MCF 10A (cell line): ENCODE data around the gene NT5C3A. TPM values are rescaled to one million over a fixed set of nuclear protein-coding genes. Genes with fewer than 3 reads are reported as not detected.

ENCODE experiments used
- BruUV-seq: library from RNA; stranded (reverse); fragments of 400-500 nt; replicated peaks from 2 replicates; lab custom pipeline; 2021; lab: Mats Ljungman, UMichigan
- CTCF ChIA-PET: fragments of 300-600 bp; sonication (Branson Sonifier 250); formaldehyde crosslinking; extraction: SDS; loops from one replicate; lab custom pipeline; 2021; ENCODE audit warnings: antibody characterized with exemption, inconsistent platforms; lab: Yijun Ruan, JAX
- POLR2A ChIA-PET: fragments of 300-600, 350-650 bp; sonication (Branson Sonifier 250); formaldehyde crosslinking; extraction: SDS; loops from one replicate; lab custom pipeline; 2020; ENCODE audit warnings: antibody characterized with exemption, inconsistent platforms; lab: Yijun Ruan, JAX
- DNase-seq: peaks from one replicate; pipeline ENCODE4 v3.0.0-alpha.2; 2018; ENCODE audit not compliant: unreplicated experiment
- H3K27ac Mint-ChIP-seq: one replicate; pipeline ENCODE4 v1.8.0; 2022; ENCODE audit warnings: mild to moderate bottlenecking, low read depth, mixed read lengths; ENCODE audit not compliant: unreplicated experiment
- H3K27me3 Mint-ChIP-seq: one replicate; pipeline ENCODE4 v1.8.0; 2022; ENCODE audit warnings: mixed read lengths; ENCODE audit not compliant: insufficient read depth, unreplicated experiment
- H3K36me3 Mint-ChIP-seq: one replicate; pipeline ENCODE4 v1.8.0; 2022; ENCODE audit warnings: mild to moderate bottlenecking, moderate library complexity, mixed read lengths; ENCODE audit not compliant: insufficient read depth, unreplicated experiment
- H3K4me1 Mint-ChIP-seq: one replicate; pipeline ENCODE4 v1.8.0; 2022; ENCODE audit warnings: mixed read lengths; ENCODE audit not compliant: insufficient read depth, unreplicated experiment
- H3K4me3 Mint-ChIP-seq: one replicate; pipeline ENCODE4 v1.8.0; 2022; ENCODE audit warnings: mild to moderate bottlenecking, moderate library complexity, mixed read lengths; ENCODE audit not compliant: unreplicated experiment
- H3K9me3 Mint-ChIP-seq: one replicate; pipeline ENCODE4 v1.8.0; 2022; ENCODE audit warnings: mixed read lengths; ENCODE audit not compliant: unreplicated experiment
- CTCF ChIP-seq: fragments of 200-600 bp; IDR thresholded peaks from one replicate; pipeline ENCODE4 v1.8.0; 2022; ENCODE audit warnings: antibody characterized with exemption, mild to moderate bottlenecking; ENCODE audit not compliant: unreplicated experiment
- intact Hi-C: fragments of 100-400 bp; cut with micrococcal nuclease; formaldehyde crosslinking; loops from 2 replicates; pipeline ENCODE4 v1.14.1; 2022
- total RNA-seq: library from RNA; stranded (reverse); gene quantifications from 2 replicates; pipeline ENCODE4 v1.2.3, GENCODE V29; 2022

Gene NT5C3A
- total RNA-seq, 1 experiment from 2014 or later: 49.5 TPM

DNA sequence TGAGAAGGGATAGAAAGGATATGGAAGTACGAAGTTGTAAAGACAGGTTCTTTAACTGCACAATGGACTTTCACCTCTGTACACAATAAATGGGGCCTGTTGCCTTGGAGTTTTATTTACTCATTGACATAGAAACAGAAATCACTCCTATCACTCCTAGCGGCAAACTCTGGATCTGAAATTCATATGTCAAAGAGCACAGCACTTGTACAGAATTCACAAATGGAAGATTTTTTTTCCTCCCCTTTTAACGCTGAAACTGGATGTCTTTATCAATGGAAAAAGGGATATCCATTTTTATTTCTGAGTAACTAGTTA lies 18.2 kb downstream of the NT5C3A start:
- intact Hi-C loops: loop anchor here (5.0 kb wide), 1 partner anchor 87 kb away; the partner anchor contains the start of gene FKBP9
- Mint-ChIP-seq H3K4me3 (no peak overlapping the region), H3K9me3 (no peaks in the 10 kb centered on the region), H3K4me1 (peaks cover 6% of the 10 kb centered on the region), H3K27me3 (no peaks in the 10 kb centered on the region), H3K27ac (peak overlapping the region; percentile 40), H3K36me3 (no peaks in the 10 kb centered on the region)
- TF ChIP-seq CTCF: no peak
- ChIA-PET POLR2A (interaction anchor here (0.6 to 7.7 kb wide), 7 partner anchors 10 to 155 kb away, joined by 3 to 115 read pairs (median 3); partner anchors contain the start of gene NT5C3A), CTCF (interaction anchor here (0.8 to 1.0 kb wide), 2 partner anchors 11 to 242 kb away, joined by 3 to 4 read pairs; no protein-coding TSS in a partner anchor)
- no TSS peak for BruUV-seq
- no peak for DNase-seq

- DNase-seq: no peak
- no TSS peak for BruUV-seq
- H3K4me3 Mint-ChIP-seq: no peak overlapping the region
- POLR2A ChIA-PET: interaction anchor here (0.6 to 7.7 kb wide), 9 partner anchors 10 to 154 kb away, joined by 3 to 115 read pairs (median 3); partner anchors contain the start of gene NT5C3A
- no peaks in the 10 kb centered on the region for H3K9me3 Mint-ChIP-seq
- CTCF ChIA-PET: interaction anchor here (0.6 to 1.0 kb wide), 3 partner anchors 11 to 242 kb away, joined by 3 to 4 read pairs (median 4); no protein-coding TSS in a partner anchor
- H3K27me3 Mint-ChIP-seq: no peaks in the 10 kb centered on the region
- H3K27ac Mint-ChIP-seq: peak overlapping the region; percentile 40
- H3K36me3 Mint-ChIP-seq: no peaks in the 10 kb centered on the region
- no peak for TF ChIP-seq CTCF
- peaks cover 9% of the 10 kb centered on the region for H3K4me1 Mint-ChIP-seq
- intact Hi-C loops: loop anchor here (5.0 kb wide), 1 partner anchor 86 kb away; the partner anchor contains the start of gene FKBP9
These were observed 18.8 kb downstream of the NT5C3A start for GRCh38 chr7:33043501-33044400.

DNA sequence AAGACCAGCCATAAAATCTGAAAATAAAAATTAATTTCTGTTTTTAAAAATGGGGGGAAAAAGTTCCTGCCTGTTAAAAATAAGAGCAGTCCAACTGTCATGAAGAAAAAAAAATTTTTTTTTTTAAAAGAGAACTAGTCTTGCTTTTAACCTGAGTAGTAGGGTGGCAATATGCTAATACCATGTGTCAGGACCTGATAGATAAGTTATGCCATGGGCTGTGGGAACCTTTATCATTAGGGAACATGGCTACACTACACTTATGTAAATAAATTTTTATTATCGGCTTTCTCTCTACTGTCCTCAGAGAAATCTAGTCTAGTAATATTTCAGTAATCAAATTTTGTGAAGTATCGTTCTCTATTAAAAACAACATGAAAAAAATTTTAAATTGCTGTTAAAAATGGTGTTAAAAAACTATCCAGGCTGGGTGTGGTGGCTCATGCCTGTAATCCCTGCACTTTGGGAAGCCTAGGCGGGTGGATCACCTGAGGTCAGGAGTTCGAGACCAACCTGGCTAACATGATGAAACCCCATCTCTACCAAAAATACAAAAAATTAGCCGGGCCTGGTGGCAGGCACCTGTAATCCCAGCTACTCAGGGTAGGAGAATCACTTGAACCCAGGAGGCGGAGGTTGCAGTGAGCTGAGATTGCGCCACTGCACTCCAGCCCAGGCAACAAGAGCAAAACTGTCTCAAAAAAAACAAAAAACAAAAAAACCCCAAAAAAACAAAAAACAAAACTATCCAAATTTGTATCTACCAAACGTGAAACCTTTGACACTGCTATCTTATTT lies 20.7 kb downstream of the NT5C3A start:
- peak overlapping the region; percentile 76 for H3K27ac Mint-ChIP-seq
- no peak for DNase-seq
- intact Hi-C loops: loop anchor here (5.0 kb wide), 1 partner anchor 85 kb away; the partner anchor contains the start of gene FKBP9
- no peaks in the 10 kb centered on the region for H3K9me3 Mint-ChIP-seq
- CTCF ChIA-PET: interaction anchor here (1.9 kb wide), 1 partner anchor 19 kb away, joined by 9 read pairs; no protein-coding TSS in a partner anchor
- H3K4me3 Mint-ChIP-seq: no peak overlapping the region
- no peaks in the 10 kb centered on the region for H3K27me3 Mint-ChIP-seq
- no TSS peak for BruUV-seq
- TF ChIP-seq CTCF: no peak
- H3K4me1 Mint-ChIP-seq: peaks cover 18% of the 10 kb centered on the region
- POLR2A ChIA-PET: interaction anchor here (1.5 to 7.7 kb wide), 7 partner anchors 7 to 150 kb away, joined by 3 to 115 read pairs (median 28); partner anchors contain the start of genes FKBP9, KBTBD2 and NT5C3A
- H3K36me3 Mint-ChIP-seq: no peaks in the 10 kb centered on the region
